DMS53 treated with DMSO at 0.1 percent for 48 hours (cell line): Measurements from ENCODE around the gene SIX2.
A peak's percentile ranks its signal among the peaks of the same experiment; 100 is the strongest.

Experiments used
- DNase-seq: peaks from one replicate; lab custom pipeline; 2025; ENCODE audit not compliant: unreplicated experiment; lab: John Stamatoyannopoulos, UW

Gene SIX2

DNA sequence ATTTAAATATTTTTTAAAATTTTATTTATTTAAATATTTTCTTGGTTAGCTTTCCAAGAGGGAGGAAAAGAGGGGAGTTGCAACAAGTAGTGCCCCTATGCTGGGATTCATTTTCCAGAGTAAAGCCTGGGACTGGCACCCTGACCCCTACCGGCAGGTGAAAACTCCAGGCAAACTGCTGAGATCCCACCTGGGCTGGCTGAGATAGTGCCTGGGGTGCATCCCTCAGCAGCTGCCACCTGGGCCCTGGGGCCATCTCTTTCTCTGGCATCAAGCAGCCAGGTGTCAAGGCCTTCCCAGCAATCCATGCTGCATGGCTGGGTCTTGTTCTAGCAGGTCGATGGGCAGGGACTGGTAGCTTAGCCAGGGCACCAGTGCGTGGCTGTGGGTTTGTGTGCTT is 6.6 kb downstream of the SIX2 start:
- no peak for DNase-seq

DNA sequence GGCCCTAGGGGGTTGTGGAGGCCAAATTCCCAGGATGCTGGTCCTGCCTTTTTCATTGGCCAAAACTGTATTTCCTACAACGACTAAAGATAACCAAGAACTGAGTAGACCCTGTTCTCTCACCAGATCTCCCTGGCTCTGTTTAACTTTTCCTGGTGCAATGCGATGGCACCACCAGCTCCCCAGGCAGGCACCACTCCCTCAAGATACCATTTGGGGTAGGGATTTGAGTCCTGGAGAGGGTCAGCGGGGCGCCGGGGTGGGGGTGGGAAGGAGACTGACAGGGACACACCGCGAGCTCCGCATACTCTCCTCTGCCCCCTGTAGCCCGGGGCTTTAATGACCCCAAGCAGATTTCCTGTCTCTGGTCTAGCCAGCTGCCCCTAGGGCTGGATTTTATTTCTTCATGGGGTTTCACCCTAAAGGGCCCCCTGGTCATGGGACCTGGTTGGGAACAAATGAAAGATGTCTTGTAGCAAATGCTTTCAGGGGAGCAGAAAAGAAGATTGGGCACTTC is 7.3 kb downstream of the SIX2 start:
- no peak for DNase-seq

DNA sequence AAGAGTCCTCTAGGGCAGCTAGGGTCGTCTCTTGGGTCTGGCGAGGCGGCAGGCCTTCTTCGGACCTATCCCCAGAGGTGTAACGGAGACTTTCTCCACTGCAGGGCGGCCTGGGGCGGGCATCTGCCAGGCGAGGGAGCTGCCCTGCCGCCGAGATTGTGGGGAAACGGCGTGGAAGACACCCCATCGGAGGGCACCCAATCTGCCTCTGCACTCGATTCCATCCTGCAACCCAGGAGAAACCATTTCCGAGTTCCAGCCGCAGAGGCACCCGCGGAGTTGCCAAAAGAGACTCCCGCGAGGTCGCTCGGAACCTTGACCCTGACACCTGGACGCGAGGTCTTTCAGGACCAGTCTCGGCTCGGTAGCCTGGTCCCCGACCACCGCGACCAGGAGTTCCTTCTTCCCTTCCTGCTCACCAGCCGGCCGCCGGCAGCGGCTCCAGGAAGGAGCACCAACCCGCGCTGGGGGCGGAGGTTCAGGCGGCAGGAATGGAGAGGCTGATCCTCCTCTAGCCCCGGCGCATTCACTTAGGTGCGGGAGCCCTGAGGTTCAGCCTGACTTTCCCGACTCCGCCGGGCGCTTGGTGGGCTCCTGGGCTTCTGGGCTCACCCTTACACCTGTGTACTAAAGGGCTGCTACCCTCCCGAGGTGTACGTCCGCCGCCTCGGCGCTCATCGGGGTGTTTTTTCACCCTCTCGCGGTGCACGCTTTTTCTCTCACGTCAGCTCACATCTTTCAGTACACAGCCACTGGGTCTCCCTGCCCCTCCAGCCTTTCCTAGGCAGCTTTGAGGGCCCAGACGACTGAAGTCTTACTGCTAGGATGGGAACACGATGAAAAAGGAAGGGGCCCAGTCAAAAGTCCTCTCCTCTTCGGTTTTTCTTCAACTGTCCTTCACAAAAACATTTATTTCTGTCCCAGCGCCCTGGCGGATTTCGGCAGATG is 8.1 kb downstream of the SIX2 start:
- peak; percentile 20 for DNase-seq

GRCh38 chr2:45000341-45000901 is 8.8 kb downstream of the SIX2 start:
- DNase-seq: no peak

DNA sequence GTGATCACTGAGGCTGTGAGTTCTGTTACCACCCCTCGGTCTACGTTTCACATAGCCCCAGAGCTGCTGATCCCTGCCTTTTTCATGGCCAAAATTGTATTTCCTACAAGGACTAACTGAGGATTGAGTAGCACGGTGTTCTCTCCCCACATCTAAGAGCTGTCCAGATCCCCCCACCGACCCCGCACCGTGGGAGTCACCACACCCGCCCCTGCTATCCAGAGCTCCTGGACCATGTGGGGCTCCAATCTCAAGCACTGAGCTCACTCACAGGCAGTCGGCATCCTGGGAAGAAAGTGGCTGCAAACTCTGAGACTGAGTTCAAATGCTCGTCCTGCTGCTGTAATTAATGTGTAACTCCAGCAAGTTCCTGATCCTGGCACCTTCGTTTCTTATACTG is 9.7 kb downstream of the SIX2 start:
- no peak for DNase-seq

GRCh38 chr2:44997963-44998362 is 11.3 kb downstream of the SIX2 start:
- DNase-seq: no peak

DNA sequence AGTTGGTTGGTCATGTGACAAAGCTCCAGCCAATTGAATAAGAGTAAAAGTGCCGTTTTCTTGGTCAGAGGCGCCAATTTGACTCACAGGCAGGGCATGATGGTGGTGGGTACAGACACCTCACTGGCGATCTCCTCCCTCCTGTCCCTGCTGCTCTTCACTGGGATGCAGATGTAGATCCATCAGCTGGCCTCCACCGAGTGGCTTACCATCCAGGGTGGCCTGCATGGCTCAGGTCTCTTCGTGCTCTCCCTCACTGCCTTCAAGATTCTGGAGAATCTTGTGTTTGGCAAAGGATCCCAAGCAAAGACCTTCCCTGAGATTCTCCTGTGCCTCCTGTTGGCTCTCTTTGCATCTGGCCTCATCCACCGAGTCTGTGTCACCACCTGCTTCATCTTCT is 12.9 kb downstream of the SIX2 start:
- DNase-seq: no peak

DNA sequence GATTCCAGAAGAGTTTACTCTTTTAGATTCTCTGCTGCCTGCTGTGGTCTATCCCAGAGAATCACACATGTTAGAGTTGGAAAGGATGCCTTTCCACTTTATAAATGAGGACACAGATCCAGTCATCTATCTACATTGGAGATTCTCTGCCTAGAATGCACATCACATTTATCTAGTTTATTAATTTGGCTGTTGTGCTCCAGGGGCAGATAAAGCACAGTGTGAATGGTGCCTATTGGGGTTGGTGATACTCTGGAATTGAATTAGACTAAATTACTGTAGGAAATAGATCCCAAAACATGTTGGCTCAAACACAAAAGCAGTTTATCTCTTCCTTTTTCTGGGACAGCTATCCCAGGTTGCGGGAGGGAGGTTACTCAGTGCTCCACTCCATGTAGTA is 14.9 kb downstream of the SIX2 start:
- DNase-seq: no peak

DNA sequence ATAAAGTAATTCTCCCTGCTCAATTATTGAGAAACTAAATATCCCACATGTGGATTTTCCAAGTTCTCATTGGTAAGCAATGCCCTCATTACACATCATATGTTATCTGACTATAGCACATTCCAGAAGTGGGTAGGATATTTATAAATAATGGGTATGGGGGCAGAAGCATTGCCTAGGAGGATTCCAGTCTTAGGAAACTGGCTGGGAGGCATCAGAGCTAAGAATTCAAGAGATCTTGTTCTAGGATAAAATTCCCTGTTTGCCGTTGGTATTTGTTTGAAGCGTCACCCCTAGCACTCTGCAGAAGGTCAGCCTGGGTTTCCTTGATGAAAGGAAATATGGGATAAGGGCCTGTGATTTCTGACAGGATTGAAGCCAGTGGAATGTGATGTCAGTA is 20.1 kb downstream of the SIX2 start:
- DNase-seq: no peak

DNA sequence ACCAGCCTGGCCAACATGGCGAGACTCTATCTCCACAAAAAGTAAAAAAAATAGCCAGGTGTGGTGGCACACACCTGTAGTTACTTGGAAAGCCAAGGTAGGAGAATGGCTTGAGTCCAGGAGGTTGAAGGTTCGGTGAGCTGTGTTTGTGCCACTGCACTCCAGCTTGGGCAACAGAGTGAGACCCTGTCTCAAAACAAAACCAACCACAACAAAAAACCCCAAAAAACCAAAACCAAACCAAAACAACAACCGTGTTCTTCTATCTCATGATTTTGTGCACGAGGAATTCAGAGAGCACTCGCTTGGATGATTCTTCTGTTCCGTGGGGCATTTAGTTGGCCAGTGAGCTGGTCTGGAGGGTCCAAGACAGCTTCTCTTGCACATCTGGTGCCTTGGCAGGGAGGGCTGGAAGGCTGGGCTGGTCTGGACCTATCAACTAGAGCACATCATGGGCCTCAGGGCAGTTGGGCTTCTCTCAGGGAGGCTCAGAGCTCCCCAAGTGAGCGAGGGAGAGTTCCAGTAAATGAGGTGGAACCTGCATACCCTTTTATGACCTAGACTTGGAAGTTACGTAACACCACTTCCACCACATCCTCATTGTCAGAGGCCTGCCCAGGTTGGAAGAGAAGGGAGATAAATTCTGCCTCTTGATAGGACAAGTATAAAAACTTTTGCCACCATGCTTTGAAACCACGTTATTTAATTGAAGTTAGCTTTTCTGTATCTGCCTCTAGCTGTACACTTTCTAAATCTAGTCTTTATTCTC is 25.2 kb downstream of the SIX2 start:
- DNase-seq: no peak

GRCh38 chr2:44981714-44982108 is 27.5 kb downstream of the SIX2 start:
- DNase-seq: peak; percentile 44

DNA sequence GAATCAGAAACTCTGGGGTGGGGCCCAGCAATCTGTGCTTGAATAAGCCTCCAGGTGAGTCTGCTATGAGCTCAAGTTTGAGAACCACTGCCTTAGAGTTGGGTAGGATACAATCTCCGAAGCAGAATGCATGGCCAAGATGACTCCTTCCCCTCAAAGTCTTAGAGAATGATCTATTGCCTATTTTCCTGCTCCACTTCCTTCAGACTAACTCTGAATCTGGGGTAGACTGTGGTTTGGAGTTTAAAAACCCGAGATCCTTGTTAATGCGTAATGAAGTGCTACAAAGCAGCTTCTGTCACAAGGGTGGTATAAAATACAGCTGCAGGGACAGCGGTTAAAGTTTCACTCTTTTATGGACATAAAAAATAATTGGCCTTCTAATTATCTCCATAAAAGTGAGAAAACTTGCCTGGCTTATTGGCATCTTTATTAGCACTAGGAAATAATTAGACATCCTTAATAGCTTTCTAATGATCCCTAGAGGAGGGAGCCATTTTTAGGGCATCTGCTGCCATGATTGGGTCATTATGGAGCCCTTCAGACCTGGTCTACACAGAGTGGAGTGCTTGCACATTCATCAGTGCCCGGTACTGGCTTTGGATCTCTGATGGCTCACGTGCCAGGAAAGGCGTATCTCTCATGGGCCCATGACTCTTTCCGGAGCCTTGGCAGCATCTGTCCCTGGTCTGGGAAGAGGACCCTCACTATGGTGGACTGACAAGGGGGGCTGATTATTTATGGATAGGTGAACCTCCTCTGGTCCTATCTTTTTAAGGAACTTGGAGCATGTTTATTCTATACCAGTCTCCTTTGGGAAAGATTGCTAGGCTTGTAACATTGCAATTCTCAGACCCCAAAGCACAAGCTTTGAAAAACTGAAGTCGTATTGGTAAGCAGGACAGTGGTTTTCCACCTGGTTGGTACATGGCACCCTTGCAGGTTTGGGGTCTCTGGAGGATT is 28.2 kb downstream of the SIX2 start:
- DNase-seq: no peak

- DNase-seq: no peak
These were observed 29.7 kb downstream of the SIX2 start for GRCh38 chr2:44979581-44979980.

DNA sequence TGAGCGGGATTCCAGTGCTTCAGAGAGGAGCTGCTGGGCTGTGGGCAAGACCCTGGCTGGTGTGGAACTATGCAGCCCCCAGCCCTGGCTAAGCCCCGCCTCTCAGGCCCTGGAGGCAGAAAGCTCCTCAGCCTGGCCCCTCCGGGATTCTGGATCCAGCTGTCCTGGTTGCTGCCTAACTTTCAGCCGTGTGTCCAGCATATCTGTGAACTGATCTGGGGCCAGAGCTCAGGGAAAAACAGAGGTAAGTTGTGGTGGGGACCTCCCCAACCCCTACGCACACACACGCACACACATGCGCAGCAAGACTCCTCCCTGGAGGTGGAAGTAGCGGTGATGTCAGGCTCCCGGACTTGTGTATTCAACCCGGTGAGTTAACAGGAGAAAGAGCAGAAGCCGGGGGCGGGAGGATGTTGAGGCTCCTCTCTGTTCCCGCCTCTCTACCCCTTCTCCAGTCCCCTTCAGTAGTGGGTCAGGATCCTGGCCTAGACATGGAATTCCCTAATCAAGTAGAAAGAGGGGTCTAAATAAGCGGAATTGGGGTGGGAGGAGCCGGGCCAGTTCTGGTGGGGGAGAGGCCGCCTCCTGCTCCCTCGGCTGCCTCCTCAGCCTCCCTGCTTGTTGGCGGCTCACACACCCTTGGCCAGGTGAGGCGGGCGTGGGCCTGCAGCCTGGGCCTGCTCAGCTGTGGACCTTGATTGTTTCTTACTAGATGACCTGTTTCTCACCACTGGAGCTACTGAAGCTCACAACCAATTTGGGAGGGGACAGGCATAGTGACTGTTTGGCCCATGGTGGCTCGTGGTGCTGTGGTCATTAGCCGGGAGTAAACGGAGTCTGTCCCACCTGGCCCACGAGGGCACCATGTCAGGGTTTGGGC is 33.4 kb downstream of the SIX2 start:
- no peak for DNase-seq

DNA sequence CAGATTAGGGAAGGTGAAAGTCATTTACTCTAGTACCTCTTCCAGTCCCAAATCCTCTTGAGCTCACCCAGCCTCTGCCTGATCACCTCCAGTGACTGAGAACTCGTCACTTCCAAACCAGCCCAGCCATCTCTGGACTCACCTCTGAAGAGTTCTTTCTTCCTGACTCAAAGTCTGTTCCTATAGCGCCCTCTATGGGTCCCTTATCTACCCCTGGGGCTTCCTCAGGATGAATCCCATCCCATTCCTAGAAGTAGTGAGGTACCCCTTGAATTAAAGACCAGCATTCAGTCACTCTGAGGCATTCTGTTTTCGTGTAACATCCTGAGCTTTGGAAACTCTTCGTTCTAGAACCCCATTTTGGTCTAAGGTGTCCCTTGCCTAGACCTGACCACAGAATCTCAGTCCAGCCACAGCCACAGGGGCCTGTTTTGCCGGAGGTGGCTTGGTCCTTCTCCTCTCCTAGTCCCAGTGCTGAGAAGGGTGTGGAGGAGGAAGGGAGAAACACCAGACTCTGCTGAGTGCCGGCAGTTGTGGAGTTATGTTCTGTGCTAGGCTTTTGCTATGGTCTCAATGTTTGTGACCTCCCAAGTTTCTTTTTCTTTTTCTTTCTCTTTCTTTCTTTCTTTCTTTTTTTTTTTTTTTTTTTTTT is 35.1 kb downstream of the SIX2 start:
- peak; percentile 66 for DNase-seq

GRCh38 chr2:44972771-44973535 is 36.3 kb downstream of the SIX2 start:
- no peak for DNase-seq

GRCh38 chr2:44970846-44971450 is 38.3 kb downstream of the SIX2 start:
- no peak for DNase-seq

GRCh38 chr2:44969936-44970335 is 39.3 kb downstream of the SIX2 start:
- DNase-seq: no peak
